Keratinocyte (primary cell): ENCODE data around the gene RNF145.

ENCODE experiments used
- EZH2 ChIP-seq: IDR thresholded peaks from one replicate; pipeline ENCODE4 v1.6.1; 2012; ENCODE audit warnings: inconsistent platforms, mild to moderate bottlenecking, low read length, moderate library complexity
- TF ChIP-seq, protein P1 (sequence below), 3 experiments: IDR thresholded peaks in 1 of 3; conservative IDR thresholded peaks in 1 of 3; optimal IDR thresholded peaks in 1 of 3; 2 replicates in 2 of 3; 3 replicates in 1 of 3; pipeline versions ENCODE3 to v1.5.1; 2011; ENCODE audit warnings: low read length in 3 of 3, mild to moderate bottlenecking in 3 of 3, moderate library complexity in 2 of 3, control low read depth in 1 of 3, inconsistent platforms in 1 of 3; ENCODE audit not compliant: insufficient read depth in 2 of 3; ENCODE audit errors: extremely low read depth in 1 of 3

DNA sequence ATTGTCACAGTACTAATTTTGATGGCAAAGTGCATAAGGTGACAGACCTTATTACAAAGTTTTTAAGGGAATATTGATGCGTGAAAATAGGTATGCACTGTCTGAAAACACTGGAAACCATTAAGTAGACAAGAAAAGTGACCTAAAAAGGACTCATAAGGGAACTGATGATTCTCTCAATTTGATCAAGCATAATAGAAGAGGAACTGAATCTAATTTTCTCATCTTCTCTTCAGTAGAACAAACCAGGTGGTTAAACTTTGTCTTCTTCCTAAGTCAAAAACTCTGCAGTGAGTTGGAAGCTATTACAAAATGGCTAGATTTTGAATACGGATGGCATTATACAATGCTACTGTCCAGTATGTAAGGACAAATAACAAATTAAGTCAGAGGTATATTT, 53.4 kb downstream of the RNF145 start:
- TF ChIP-seq, protein P1, sequence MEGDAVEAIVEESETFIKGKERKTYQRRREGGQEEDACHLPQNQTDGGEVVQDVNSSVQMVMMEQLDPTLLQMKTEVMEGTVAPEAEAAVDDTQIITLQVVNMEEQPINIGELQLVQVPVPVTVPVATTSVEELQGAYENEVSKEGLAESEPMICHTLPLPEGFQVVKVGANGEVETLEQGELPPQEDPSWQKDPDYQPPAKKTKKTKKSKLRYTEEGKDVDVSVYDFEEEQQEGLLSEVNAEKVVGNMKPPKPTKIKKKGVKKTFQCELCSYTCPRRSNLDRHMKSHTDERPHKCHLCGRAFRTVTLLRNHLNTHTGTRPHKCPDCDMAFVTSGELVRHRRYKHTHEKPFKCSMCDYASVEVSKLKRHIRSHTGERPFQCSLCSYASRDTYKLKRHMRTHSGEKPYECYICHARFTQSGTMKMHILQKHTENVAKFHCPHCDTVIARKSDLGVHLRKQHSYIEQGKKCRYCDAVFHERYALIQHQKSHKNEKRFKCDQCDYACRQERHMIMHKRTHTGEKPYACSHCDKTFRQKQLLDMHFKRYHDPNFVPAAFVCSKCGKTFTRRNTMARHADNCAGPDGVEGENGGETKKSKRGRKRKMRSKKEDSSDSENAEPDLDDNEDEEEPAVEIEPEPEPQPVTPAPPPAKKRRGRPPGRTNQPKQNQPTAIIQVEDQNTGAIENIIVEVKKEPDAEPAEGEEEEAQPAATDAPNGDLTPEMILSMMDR (optimal IDR thresholded peaks at IDR 0.05 in 1 of 3, IDR thresholded peaks at IDR 0.05 in 1 of 3, conservative IDR thresholded peaks at IDR 0.05 in 1 of 3; ENCODE audit: extremely low read depth in 1 of 3, insufficient read depth in 2 of 3, low read length in 3 of 3): no peak
- TF ChIP-seq EZH2: no peak
